Astrocyte of the hippocampus (primary cell): ENCODE data around the gene MIEN1.
A peak's percentile ranks its signal among the peaks of the same experiment; 100 is the strongest.
"Not testable (repeated sequence)": the region's sequence is repeated elsewhere in the genome, so short reads cannot be mapped to it uniquely, and the experiment has no call there.

Experiments
- DNase-seq: peaks from one replicate; pipeline ENCODE4 v3.0.0; 2011; ENCODE audit warnings: low read depth, low spot score

The MIEN1 gene

DNA sequence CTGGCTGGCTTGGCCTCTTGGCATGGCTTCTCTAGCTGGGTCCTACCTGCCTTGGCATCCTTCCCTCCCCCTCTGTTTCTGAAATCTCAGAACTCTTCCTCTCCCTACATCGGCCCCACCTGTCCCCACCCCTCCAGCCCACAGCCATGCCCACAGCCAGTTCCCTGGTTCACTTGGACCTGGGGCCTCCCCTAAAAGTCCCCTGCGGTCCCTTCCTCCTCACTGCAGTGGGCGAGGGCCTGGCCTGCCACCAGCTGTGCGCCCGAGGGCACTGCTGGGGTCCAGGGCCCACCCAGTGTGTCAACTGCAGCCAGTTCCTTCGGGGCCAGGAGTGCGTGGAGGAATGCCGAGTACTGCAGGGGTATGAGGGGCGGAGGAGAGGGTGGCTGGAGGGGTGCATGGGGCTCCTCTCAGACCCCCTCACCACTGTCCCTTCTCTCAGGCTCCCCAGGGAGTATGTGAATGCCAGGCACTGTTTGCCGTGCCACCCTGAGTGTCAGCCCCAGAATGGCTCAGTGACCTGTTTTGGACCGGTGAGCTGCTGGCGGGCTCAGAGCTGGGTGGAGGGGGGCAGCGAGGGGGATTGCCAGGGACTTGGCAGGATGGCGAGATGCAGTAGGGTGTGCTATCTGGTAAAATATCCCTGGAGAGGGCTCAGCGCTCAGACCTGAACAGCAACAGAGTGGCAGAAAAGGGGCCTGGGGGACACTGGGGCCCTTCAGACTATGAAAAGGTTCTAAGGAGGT is 14.1 kb downstream of the MIEN1 start:
- no peak for DNase-seq

GRCh38 chr17:39715375-39716072 is 14.8 kb downstream of the MIEN1 start:
- DNase-seq: no peak

- DNase-seq: no peak
Observed at GRCh38 chr17:39714234-39714633, 16.1 kb downstream of the MIEN1 start.

DNA sequence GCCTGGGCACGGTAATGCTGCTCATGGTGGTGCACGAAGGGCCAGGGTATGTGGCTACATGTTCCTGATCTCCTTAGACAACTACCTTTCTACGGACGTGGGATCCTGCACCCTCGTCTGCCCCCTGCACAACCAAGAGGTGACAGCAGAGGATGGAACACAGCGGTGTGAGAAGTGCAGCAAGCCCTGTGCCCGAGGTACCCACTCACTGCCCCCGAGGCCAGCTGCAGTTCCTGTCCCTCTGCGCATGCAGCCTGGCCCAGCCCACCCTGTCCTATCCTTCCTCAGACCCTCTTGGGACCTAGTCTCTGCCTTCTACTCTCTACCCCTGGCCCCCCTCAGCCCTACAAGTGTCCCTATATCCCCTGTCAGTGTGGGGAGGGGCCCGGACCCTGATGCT is 18.5 kb downstream of the MIEN1 start:
- no peak for DNase-seq

DNA sequence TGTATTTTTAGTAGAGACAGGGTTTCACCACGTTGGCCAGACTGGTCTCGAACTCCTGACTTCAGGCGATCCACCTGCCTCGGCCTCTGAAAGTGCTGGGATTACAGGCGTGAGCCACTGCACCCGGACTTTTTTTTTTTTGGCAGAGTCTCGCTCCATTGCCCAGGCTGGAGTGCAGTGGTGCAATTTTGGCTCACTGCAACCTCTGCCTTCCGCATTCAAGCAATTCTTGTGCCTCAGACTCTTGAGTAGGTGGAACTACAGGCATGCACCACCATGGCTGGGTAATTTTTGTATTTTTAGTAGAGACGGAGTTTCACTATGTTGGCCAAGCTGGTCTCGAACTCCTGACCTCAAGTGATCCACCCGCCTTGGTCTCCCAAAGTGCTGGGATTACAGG is 19.3 kb downstream of the MIEN1 start:
- DNase-seq: not testable (repeated sequence)

DNA sequence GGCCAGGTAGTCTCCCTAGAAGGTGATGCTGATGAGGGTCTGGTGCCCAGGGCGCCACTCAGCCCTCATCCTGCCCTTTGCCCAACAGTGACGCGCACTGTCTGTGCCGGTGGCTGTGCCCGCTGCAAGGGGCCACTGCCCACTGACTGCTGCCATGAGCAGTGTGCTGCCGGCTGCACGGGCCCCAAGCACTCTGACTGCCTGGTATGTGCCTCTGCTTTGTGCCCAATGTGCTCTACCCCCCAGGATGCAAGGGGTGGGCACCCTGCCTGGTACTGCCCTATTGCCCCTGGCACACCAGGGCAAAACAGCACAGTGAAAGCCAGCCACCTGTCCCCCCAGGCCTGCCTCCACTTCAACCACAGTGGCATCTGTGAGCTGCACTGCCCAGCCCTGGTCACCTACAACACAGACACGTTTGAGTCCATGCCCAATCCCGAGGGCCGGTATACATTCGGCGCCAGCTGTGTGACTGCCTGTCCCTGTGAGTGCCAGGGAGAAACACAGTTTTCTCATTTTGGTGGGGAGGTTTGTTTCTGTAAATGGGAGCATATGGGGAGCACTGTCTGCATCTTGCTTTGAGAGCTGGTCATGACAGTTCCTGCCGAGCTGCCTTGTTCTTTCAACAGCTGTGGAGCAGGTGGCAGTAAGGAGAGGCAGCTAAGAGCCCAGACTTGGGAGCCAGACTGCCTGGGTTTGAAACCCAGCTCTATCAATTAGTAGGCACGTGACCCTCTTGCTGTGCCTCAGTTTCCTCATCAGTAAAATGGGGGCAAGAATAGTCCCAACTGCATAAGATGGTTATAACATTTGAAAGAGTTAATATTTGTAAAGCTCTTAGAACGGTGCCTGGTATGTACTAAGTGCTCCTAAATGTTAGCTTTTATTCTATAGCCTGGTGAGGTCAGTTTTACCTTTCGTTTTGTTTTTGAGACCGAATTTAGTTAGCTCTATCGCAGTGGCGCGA is 20.1 kb downstream of the MIEN1 start:
- no peak for DNase-seq

DNA sequence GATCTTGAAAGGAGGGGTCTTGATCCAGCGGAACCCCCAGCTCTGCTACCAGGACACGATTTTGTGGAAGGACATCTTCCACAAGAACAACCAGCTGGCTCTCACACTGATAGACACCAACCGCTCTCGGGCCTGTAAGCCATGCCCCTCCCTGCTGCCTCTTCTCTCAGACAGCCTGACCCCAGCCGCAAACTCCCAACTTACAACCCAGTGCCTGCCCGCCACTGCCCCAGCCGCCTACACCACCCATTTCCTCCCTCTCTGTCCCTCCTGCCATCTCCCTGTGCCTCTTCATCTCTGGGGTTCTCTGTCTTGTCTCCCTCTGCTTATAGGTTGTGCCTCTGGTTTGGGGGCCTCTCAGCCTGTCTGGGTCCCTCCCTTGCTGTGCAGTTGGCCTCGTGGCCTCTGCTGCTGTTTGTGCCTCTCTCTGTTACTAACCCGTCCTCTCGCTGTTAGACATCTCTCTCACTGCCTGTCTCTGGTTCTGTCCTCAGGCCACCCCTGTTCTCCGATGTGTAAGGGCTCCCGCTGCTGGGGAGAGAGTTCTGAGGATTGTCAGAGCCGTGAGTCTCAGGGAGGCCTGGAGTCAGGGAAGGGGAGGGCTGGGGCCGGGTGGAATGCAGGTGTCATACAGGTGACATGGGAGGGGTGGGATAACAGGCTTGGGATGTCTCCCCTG is 20.9 kb downstream of the MIEN1 start:
- DNase-seq: no peak

DNA sequence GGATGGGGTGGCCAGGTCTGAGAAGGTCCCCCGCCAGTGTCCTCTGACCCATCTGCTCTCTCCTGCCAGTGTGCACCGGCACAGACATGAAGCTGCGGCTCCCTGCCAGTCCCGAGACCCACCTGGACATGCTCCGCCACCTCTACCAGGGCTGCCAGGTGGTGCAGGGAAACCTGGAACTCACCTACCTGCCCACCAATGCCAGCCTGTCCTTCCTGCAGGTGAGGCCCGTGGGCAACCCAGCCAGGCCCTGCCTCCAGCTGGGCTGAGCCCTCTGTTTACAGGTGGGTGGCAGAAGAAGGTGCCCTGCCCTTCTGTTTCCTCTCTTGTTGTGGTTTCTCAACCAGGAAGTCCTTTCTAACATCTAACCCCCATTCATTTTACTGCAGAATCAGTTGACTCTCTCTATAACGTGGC is 23.4 kb downstream of the MIEN1 start:
- no peak for DNase-seq

DNA sequence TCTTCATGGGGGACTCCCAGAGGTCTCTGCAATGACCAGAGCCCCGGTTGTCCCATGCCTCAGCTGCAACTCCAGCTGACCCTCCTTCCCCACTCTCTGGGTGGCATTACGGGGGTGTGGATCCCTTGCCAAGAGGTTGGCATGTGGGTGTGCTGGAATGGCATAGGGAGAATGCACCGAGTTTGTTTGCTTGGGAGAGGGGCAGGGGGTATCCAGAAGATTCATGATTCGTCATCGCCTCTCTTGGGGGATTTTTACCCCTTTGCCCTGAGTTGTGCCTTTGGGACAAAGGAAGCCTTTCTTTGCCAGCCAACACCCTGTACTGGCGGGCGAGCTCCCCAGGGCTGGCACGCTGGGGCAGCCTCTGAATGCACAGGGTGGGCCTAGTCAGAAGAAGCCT is 23.9 kb downstream of the MIEN1 start:
- peak; percentile 23 for DNase-seq

GRCh38 chr17:39705786-39706348 is 24.5 kb downstream of the MIEN1 start:
- peak; percentile 18 for DNase-seq

GRCh38 chr17:39704821-39705551 is 25.3 kb downstream of the MIEN1 start:
- peak; percentile 77 for DNase-seq

DNA sequence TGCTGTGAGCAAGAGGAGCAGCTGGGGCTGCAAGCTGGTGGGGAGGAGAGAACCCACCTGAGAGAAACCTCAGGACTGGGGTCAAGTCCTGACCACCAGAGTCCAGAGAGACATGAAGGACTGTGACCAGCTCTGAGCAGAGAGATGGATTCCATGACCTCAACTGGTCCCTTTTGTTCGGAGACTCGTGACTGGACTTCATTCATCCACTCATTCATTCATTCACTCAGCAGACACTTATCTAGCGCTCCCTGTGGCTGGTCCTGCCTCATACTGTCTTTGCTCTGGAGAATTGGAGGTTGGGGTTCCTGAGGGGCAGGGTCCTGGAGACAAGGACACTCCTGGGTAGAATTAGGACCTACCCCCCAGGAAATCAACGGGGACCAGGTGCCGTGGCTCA is 26.4 kb downstream of the MIEN1 start:
- DNase-seq: no peak

DNA sequence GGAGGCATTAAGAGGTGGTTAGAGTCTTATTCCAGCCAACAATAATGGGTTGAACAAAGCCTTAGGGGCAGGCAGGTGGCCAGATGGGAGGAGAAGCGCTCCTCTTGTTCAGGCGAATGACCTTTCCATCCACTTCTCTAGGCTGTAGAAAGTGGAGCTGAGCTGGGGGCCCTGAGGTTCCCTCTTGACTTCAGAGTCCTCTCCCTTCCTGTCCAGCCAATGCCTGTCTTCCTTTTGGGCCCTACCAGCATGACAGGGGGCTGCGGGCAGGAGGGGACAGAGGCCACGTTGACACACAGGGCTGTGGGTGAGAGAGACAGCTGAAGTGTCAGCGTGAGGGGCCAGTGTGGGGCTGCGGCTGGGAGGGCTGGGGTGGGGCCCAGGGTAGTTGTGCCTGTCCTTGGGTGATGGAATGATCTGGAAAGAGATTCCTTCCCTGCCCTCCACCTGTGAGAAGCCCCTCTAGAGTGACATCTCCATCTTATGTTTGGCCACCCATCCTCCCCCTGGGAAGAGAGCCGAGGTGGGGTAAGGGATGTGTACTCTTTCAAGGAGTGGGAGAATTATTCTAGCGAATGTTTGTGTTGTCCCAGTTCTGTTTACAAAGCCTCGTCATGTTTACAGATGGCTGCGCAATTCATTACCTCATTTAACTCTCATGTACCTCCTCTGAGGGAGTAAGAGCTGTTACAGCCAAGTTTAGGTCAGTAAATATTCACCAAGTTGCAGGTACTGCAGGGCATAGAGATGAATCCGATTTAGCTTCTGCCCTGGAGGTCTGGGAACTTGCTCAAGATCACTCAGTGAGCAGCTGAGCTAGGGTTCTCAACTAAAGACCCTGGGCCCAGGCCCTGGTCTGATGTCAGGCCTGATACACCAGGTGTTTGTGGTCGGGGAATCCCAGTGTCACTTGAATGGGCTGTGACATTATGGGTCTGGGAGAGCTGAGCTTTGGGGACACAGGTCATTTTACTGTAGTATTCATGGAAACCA is 27.1 kb downstream of the MIEN1 start:
- peak; percentile 32 for DNase-seq

- DNase-seq: no peak
Observed at GRCh38 chr17:39701784-39702422, 28.4 kb downstream of the MIEN1 start.

DNA sequence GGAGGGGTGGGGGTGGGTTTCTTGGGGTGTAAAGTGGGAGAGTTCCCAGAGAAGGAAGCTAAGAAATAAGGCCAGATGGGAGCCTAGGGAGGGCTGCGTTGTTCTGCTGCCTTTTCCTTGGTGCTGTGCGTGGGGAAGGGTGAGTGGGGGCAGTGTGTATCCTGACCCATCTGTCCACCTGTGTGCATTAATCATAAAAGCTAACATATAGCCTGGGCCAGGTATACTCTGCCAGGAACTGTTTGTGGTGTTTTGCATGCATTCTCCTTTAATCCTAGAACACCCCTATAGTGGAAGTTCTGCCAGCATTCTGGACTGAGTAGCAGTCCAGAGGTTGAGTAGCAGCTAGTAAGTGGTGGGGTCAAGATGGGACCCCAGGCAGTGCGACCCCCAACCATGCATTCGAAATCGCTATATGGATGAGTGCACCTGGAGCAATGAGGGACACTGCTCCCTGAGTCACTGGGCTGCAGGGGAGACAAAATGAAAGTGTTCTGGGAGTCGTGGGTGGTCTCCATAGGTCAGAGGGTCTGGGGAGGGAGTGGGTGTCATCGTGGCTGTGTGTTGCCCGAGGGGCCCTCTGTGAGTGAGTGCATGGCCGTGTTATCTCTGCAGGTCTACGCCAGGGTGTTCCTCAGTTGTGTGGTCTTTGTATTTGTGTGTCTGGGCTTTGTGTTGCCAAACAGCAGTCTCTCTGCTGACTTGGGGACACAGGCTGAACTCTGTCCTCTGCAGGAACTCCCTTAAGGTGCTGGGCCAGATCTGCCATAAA is 29.1 kb downstream of the MIEN1 start:
- no peak for DNase-seq

DNA sequence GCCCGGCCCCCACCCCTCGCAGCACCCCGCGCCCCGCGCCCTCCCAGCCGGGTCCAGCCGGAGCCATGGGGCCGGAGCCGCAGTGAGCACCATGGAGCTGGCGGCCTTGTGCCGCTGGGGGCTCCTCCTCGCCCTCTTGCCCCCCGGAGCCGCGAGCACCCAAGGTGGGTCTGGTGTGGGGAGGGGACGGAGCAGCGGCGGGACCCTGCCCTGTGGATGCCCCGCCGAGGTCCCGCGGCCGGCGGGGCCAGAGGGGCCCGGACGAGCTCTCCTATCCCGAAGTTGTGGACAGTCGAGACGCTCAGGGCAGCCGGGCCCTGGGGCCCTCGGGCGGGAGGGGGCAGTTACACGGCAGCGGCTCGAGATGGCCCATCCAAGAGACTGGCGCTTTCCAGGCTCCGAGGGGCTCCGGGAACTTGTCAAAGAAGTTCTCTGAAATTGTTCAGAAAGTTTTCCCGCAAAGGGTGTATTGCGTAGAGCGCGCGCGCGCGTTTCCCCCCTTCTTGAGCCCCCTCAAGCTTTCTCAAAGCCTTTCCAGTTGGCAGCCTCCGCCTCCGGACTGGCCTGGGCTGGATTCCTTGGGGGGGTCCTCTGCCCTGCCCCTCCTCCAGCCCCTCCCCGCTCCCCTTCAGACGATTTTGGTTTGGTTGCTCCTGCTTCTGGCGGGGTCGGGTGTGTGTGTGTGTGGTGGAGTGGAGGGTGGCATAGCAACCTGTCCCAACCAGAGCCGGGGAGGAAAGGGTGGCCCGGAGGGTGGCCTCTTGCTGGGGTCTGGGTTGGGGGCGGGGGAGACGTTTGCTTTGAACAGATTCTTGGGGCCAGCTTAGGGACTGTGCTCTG is 30.0 kb downstream of the MIEN1 start:
- peak; percentile 65 for DNase-seq

DNA sequence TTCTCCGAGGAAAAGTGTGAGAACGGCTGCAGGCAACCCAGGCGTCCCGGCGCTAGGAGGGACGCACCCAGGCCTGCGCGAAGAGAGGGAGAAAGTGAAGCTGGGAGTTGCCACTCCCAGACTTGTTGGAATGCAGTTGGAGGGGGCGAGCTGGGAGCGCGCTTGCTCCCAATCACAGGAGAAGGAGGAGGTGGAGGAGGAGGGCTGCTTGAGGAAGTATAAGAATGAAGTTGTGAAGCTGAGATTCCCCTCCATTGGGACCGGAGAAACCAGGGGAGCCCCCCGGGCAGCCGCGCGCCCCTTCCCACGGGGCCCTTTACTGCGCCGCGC is 30.5 kb downstream of the MIEN1 start, which contains the start of gene ERBB2:
TSS of gene ERBB2 (plus strand) at position 247 of the 330 bp plus-strand sequence. CDS start 175 bp downstream, outside the sequence.
- peak; percentile 90 for DNase-seq
